Small intestine (tissue), 7 donors: ENCODE data around the gene VSIG10. TPM values are rescaled to one million over a fixed set of nuclear protein-coding genes. Genes with fewer than 3 reads are reported as not detected.
"Not testable (repeated sequence)": the region's sequence is repeated elsewhere in the genome, so short reads cannot be mapped to it uniquely, and the experiment has no call there.

Experiments used
- DNase-seq, 2 donors: peaks; one replicate each; pipeline versions ENCODE4 v3.0.0 to v3.0.0-alpha.2; 2013
- FAIRE-seq: peaks from 2 replicates; lab custom pipeline; 2012; peaks lifted over from hg19 to GRCh38; lab: Jason Lieb, UNC
- H3K27ac ChIP-seq, 3 donors: one replicate each; pipeline ENCODE4 v1.5.1; 2013; ENCODE audit warnings: low read length in 2 of 3, mild to moderate bottlenecking in 2 of 3, control low read depth in 1 of 3, inconsistent platforms in 1 of 3, low read depth in 1 of 3, moderate library complexity in 1 of 3
- H3K27me3 ChIP-seq, 3 donors: one replicate each; pipeline ENCODE4 v1.6.1; 2013; ENCODE audit warnings: low read length in 3 of 3, inconsistent platforms in 1 of 3; ENCODE audit not compliant: control insufficient read depth in 3 of 3, insufficient read depth in 3 of 3
- H3K36me3 ChIP-seq, 3 donors: one replicate each; pipeline ENCODE4 v1.6.1; 2013; ENCODE audit warnings: low read length in 3 of 3, inconsistent platforms in 1 of 3, low read depth in 1 of 3, mild to moderate bottlenecking in 1 of 3, moderate library complexity in 1 of 3; ENCODE audit not compliant: control insufficient read depth in 3 of 3, insufficient read depth in 2 of 3
- H3K4me1 ChIP-seq, 3 donors: one replicate each; pipeline ENCODE4 v1.6.1; 2013; ENCODE audit warnings: low read length in 2 of 3, inconsistent platforms in 1 of 3, low read depth in 1 of 3, mild to moderate bottlenecking in 1 of 3, moderate library complexity in 1 of 3; ENCODE audit not compliant: control insufficient read depth in 3 of 3, insufficient read depth in 2 of 3
- H3K4me3 ChIP-seq, 3 donors: one replicate each; pipeline ENCODE4 v1.5.1; 2013; ENCODE audit warnings: low read length in 3 of 3, control low read depth in 1 of 3, inconsistent platforms in 1 of 3, low read depth in 1 of 3, mild to moderate bottlenecking in 1 of 3, moderate library complexity in 1 of 3
- H3K9me3 ChIP-seq, 2 donors: one replicate each; pipeline ENCODE4 v1.6.1; 2013; ENCODE audit warnings: low read depth in 1 of 2, low read length in 1 of 2; ENCODE audit not compliant: control insufficient read depth in 2 of 2, insufficient read depth in 1 of 2
- WGBS, 3 donors: extraction: QIAGEN DNeasy Blood & Tissue Kit; methylation state at CpG; one replicate each; pipeline ENCODE4 v1.1.7; 2013; 5-methylcytosine and 5-hydroxymethylcytosine counted together
- polyA plus RNA-seq, 4 donors: library from polyadenylated mRNA; stranded (reverse) in 3 of 4; unstranded in 1 of 4; fragments of 200-250 nt in 3 of 4; fragments of 120-200 nt in 1 of 4; gene quantifications; one replicate each; pipeline versions ENCODE4 v1.2.1 to v1.2.3, GENCODE V29; 2013
- donor health status: healthy with polysubstance abuse.
- donor health status: control.
- donor health status: control.
- donor health status: Bipolar disorder and iron deficiency.
- donor health status: healthy.

VSIG10 gene
- polyA plus RNA-seq, 4 donors: 30.6 to 89.7 (median 39.2) TPM

- Histone ChIP-seq H3K36me3 (peaks cover 2 to 37% (median 8%) of the 10 kb centered on the region in 3 donors), H3K27ac (peak overlapping the region; percentile 74 to 90 (median 83)), H3K4me3 (peak overlapping the region in 2 of 3 donors; percentile 82 to 96), H3K4me1 (peaks cover 2 to 8% (median 2%) of the 10 kb centered on the region in 3 donors), H3K27me3 (no peaks in the 10 kb centered on the region), H3K9me3 (no peaks in the 10 kb centered on the region)
- DNase-seq: no peak
- FAIRE-seq: no peak
- 58 to 77% (median 63%) methylated on average over 10 of the region's 10 CpGs for whole genome bisulfite sequencing, 3 donors
Measured at GRCh38 chr12:118137148-118137678, 33.4 kb upstream of the VSIG10 start.

GRCh38 chr12:118136559-118137003 lies 32.8 kb upstream of the VSIG10 start:
- DNase-seq: peak; percentile 63 to 85
- no peak for FAIRE-seq
- Histone ChIP-seq H3K27me3 (no peaks in the 10 kb centered on the region), H3K9me3 (no peaks in the 10 kb centered on the region), H3K27ac (peak overlapping the region; percentile 74 to 90 (median 83)), H3K4me1 (peaks cover 2 to 8% (median 2%) of the 10 kb centered on the region in 3 donors), H3K4me3 (peak overlapping the region; percentile 76 to 96 (median 82)), H3K36me3 (peaks cover 2 to 35% (median 8%) of the 10 kb centered on the region in 3 donors)
- 0 to 1% (median 1%) methylated on average over 27 to 29 of the region's 29 CpGs for WGBS, 3 donors

- Histone ChIP-seq H3K9me3 (no peaks in the 10 kb centered on the region), H3K27ac (peak within 1 kb of the TSS; percentile 74 to 90 (median 83)), H3K4me3 (peak within 1 kb of the TSS; percentile 76 to 96 (median 82)), H3K4me1 (peaks cover 2 to 8% (median 2%) of the 10 kb centered on the region in 3 donors), H3K36me3 (peaks cover 2 to 30% (median 6%) of the 10 kb centered on the region in 3 donors), H3K27me3 (no peaks in the 10 kb centered on the region)
- WGBS, 3 donors: 0% methylated on average over 54 to 70 of the region's 70 CpGs
- FAIRE-seq (no peak), DNase-seq (peak; percentile 96 to 97)
Measured at GRCh38 chr12:118135788-118136558, 32.2 kb upstream of the VSIG10 start, which contains the start of gene PEBP1. TSS of gene PEBP1 (plus strand) at chr12:118136124. CDS start at chr12:118136210, 86 bp downstream.

GRCh38 chr12:118129436-118129835 lies 25.6 kb upstream of the VSIG10 start:
- H3K36me3 ChIP-seq, H3K27me3 ChIP-seq, H3K4me3 ChIP-seq, H3K9me3 ChIP-seq, FAIRE-seq, DNase-seq, H3K4me1 ChIP-seq, H3K27ac ChIP-seq: not testable (repeated sequence)
- WGBS, 3 donors: 96 to 98% (median 96%) methylated on average over 5 of the region's 5 CpGs

- H3K36me3 ChIP-seq: peaks cover 0 to 2% (median 0%) of the 10 kb centered on the region in 3 donors
- WGBS, 3 donors: 90 to 97% (median 93%) methylated on average over 5 of the region's 5 CpGs
- DNase-seq (no peak), FAIRE-seq (no peak)
- no peak overlapping the region for H3K4me3 ChIP-seq
- no peaks in the 10 kb centered on the region for H3K9me3 ChIP-seq
- peaks cover 0 to 3% (median 0%) of the 10 kb centered on the region in 3 donors for H3K4me1 ChIP-seq
- H3K27me3 ChIP-seq: no peaks in the 10 kb centered on the region
- H3K27ac ChIP-seq: no peak overlapping the region
Measured at GRCh38 chr12:118127867-118128266, 24.1 kb upstream of the VSIG10 start.

- peaks cover 0 to 3% (median 2%) of the 10 kb centered on the region in 3 donors for H3K4me1 ChIP-seq
- WGBS, 3 donors: 24 to 71% (median 36%) methylated on average over 13 of the region's 13 CpGs
- no peak for FAIRE-seq
Measured at GRCh38 chr12:118126119-118126757, 22.4 kb upstream of the VSIG10 start.

GRCh38 chr12:118125743-118126118 lies 21.9 kb upstream of the VSIG10 start:
- DNase-seq (no peak), FAIRE-seq (no peak)
- Histone ChIP-seq H3K4me3 (no peak overlapping the region), H3K27ac (peak overlapping the region in 2 of 3 donors; percentile 85 to 91), H3K36me3 (peaks cover 0 to 2% (median 0%) of the 10 kb centered on the region in 3 donors), H3K27me3 (no peaks in the 10 kb centered on the region), H3K9me3 (no peaks in the 10 kb centered on the region), H3K4me1 (peaks cover 0 to 5% (median 3%) of the 10 kb centered on the region in 3 donors)
- 83 to 91% (median 87%) methylated on average over 4 of the region's 4 CpGs for WGBS, 3 donors

More at GRCh38 chr12:118126119-118126757, 22.4 kb upstream of the VSIG10 start:
- H3K36me3 ChIP-seq: peaks cover 0 to 2% (median 0%) of the 10 kb centered on the region in 3 donors
- no peak overlapping the region for H3K4me3 ChIP-seq
- H3K27me3 ChIP-seq: no peaks in the 10 kb centered on the region
- peak in 1 of 2 donors; percentile 84 for DNase-seq
- no peaks in the 10 kb centered on the region for H3K9me3 ChIP-seq
- peak overlapping the region in 2 of 3 donors; percentile 85 to 91 for H3K27ac ChIP-seq

- DNase-seq (peak in 1 of 2 donors; percentile 92), FAIRE-seq (no peak)
Measured at GRCh38 chr12:118124333-118124874, 20.6 kb upstream of the VSIG10 start.

More at GRCh38 chr12:118124333-118124874, 20.6 kb upstream of the VSIG10 start:
- H3K4me3 ChIP-seq: no peak overlapping the region
- 35 to 71% (median 55%) methylated on average over 5 of the region's 5 CpGs for WGBS, 3 donors
- no peak overlapping the region for H3K27ac ChIP-seq
- no peaks in the 10 kb centered on the region for H3K9me3 ChIP-seq
- peaks cover 0 to 4% (median 0%) of the 10 kb centered on the region in 3 donors for H3K36me3 ChIP-seq
- peaks cover 0 to 5% (median 3%) of the 10 kb centered on the region in 3 donors for H3K4me1 ChIP-seq
- no peaks in the 10 kb centered on the region for H3K27me3 ChIP-seq
